Epithelial cell of esophagus (primary cell): Measurements from ENCODE around the gene ZNF727.
"Not testable (repeated sequence)": the region's sequence is repeated elsewhere in the genome, so short reads cannot be mapped to it uniquely, and the experiment has no call there.

ENCODE experiments used
- DNase-seq: peaks from one replicate; pipeline ENCODE4 v3.0.0; 2010; ENCODE audit warnings: low read depth
- H3K4me3 ChIP-seq: 2 replicates; pipeline ENCODE4 v1.5.1; 2011; ENCODE audit warnings: mild to moderate bottlenecking, low read length, control low read depth
- TF ChIP-seq, protein P1 (sequence below): IDR thresholded peaks from 2 replicates; pipeline ENCODE4 v1.5.1; 2011; ENCODE audit warnings: low read depth, mild to moderate bottlenecking, low read length, control low read depth, inconsistent platforms; ENCODE audit not compliant: insufficient read depth; ENCODE audit errors: missing control alignments

ZNF727 gene

DNA sequence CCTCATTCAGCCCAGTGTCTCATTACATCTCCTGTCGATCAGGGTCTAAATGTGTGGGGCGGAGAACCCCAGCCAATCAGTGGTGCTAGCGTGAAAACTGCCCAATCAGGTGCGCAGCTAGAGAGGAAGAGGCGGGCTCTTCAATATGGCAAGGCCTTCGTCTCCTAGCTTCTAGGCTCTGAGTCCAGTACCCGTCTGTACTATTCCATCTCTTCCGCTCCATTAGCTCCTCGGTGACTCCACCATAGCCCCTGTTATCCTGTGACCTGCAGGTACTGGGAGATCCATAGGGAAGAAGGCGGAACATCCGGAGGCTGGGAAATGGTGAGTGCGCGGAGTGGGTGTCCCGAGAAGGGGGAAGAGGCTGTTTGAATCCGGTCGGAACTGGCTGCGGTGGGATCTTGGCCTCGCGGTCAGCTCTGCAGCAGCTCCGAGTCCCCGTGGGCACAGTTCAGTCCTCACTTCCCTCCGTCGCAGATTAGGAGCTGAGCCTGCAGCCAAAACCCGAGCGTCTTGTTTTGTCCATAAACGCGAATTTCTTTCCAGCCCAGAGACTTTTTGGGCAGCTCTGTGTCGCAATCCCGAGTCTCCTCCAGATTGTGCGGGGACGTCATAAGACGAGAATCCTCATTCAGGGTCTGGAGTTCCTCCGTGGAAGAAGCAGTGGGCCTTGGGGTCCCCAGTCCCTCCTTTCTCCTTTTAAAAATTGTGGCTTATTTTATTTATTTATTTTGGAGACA is at the start of gene ZNF727:
Gene ZNF727, plus strand, starts transcription at position 134 of the 740 bp plus-strand sequence. Its CDS starts 188 bp downstream, at position 322.
- DNase-seq: no peak
- H3K4me3 ChIP-seq: no peak within 1 kb of the TSS
- TF ChIP-seq, protein P1, sequence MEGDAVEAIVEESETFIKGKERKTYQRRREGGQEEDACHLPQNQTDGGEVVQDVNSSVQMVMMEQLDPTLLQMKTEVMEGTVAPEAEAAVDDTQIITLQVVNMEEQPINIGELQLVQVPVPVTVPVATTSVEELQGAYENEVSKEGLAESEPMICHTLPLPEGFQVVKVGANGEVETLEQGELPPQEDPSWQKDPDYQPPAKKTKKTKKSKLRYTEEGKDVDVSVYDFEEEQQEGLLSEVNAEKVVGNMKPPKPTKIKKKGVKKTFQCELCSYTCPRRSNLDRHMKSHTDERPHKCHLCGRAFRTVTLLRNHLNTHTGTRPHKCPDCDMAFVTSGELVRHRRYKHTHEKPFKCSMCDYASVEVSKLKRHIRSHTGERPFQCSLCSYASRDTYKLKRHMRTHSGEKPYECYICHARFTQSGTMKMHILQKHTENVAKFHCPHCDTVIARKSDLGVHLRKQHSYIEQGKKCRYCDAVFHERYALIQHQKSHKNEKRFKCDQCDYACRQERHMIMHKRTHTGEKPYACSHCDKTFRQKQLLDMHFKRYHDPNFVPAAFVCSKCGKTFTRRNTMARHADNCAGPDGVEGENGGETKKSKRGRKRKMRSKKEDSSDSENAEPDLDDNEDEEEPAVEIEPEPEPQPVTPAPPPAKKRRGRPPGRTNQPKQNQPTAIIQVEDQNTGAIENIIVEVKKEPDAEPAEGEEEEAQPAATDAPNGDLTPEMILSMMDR: no peak

DNA sequence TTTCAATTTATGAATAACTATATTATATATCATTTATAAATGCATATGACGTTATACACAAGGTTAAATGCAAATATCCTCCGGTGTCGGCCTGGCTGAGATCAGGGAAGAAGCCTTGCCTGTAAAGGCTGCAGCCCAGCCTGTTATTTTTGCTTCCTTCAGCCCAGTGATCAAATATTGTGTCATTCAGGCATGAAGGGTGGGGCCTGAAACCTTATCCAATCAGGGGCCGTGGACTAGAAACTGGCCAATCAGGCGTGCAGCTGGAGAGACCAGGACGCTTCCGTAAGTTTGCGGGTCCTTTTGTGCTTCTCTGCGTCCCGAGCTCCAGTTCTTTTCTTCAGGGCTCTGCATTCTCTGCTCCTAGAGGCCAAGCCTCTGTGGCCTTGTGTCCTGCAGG is 46.7 kb upstream of the ZNF727 start, which contains the start of gene ZNF722:
Gene ZNF722, plus strand, starts transcription at position 301 of the 400 bp plus-strand sequence. CDS start 113 bp downstream, outside the sequence.
- no peak within 1 kb of the TSS for H3K4me3 ChIP-seq
- TF ChIP-seq, protein P1: no peak
- no peak for DNase-seq

DNA sequence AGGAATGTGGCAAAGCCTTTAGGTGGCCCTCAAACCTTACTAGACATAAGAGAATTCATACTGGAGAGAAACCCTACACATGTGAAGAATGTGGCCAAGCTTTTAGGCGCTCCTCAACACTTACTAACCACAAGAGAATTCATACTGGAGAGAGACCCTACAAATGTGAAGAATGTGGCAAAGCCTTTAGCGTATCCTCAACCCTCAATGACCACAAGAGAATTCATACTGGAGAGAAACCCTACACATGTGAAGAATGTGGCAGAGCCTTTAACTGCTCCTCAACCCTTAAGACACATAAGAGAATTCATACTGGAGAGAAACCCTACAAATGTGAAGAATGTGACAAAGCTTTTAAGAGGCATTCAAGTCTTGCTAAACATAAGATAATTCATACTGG is 29.7 kb upstream of the ZNF727 start:
- not testable (repeated sequence) for H3K4me3 ChIP-seq, DNase-seq

- no peak for DNase-seq
- no peak overlapping the region for H3K4me3 ChIP-seq
- TF ChIP-seq, protein P1: no peak
These were observed 9.8 kb upstream of the ZNF727 start for GRCh38 chr7:64035388-64035787.

- no peak overlapping the region for H3K4me3 ChIP-seq
- no peak for DNase-seq
- TF ChIP-seq, protein P1: no peak
These were observed 8.1 kb upstream of the ZNF727 start for GRCh38 chr7:64037095-64037494.

- no peak overlapping the region for H3K4me3 ChIP-seq
- DNase-seq: no peak
- TF ChIP-seq, protein P1: no peak
These were observed 781 bp downstream of the ZNF727 start for GRCh38 chr7:64046041-64046389.

GRCh38 chr7:64077837-64078698 is 32.8 kb downstream of the ZNF727 start:
- not testable (repeated sequence) for DNase-seq, H3K4me3 ChIP-seq

GRCh38 chr7:64078699-64078994 is 33.4 kb downstream of the ZNF727 start:
- no peak overlapping the region for H3K4me3 ChIP-seq
- TF ChIP-seq, protein P1: no peak

More at GRCh38 chr7:64078699-64078994, 33.4 kb downstream of the ZNF727 start:
- DNase-seq: no peak
